Activated T-cell treated with anti-CD3 and anti-CD28 coated beads, Interleukin-2, amount 50 U/mL, for 1 hour (primary cell): ENCODE data around the gene CHMP4A.

ENCODE experiments used
- DNase-seq: peaks from one replicate; pipeline ENCODE4 v3.0.0-alpha.2; 2020

CHMP4A gene

DNA sequence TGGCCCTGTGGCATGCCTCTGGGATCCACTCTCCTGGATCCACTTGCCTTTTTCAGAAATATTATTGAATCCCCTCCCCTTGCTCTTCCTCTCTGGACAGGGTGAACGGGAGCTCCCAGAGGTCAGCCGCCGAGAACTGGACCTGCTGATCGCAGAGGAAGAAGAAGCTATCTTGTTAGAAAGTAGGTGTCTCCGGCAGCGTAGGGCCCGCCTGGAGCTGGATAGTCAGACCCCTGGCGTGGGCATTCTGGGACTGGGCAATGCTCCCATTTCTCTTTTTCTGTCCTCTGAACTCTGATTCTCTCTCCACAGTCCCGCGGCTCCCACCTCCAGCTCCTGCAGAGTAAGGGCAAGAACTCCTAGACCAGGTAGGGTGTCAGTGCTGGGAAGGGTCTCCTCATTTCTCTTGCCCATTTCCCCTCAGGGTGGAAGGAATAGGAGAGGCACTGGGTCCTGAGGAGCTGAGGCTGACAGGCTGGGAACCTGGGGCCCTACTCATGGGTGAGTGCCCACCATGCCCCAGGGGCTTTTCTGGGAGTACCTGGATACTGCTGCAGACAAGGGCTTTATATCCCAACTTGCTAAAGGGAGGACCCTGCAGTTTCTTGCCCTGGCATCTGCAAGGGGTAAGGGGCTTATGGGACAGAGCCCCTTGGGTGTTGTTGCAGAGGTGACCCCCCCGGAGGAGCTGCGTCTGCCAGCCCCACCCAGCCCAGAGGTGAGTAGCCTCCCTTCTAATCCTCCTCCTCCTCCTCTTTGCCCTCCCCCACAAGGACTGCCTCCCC lies 36.1 kb downstream of the CHMP4A start:
- no peak for DNase-seq

GRCh38 chr14:24176599-24176998 lies 36.7 kb downstream of the CHMP4A start:
- DNase-seq = no peak

- DNase-seq = no peak
Observed at GRCh38 chr14:24172871-24173281, 40.4 kb downstream of the CHMP4A start.

GRCh38 chr14:24172261-24172860 lies 40.9 kb downstream of the CHMP4A start:
- DNase-seq = no peak

DNA sequence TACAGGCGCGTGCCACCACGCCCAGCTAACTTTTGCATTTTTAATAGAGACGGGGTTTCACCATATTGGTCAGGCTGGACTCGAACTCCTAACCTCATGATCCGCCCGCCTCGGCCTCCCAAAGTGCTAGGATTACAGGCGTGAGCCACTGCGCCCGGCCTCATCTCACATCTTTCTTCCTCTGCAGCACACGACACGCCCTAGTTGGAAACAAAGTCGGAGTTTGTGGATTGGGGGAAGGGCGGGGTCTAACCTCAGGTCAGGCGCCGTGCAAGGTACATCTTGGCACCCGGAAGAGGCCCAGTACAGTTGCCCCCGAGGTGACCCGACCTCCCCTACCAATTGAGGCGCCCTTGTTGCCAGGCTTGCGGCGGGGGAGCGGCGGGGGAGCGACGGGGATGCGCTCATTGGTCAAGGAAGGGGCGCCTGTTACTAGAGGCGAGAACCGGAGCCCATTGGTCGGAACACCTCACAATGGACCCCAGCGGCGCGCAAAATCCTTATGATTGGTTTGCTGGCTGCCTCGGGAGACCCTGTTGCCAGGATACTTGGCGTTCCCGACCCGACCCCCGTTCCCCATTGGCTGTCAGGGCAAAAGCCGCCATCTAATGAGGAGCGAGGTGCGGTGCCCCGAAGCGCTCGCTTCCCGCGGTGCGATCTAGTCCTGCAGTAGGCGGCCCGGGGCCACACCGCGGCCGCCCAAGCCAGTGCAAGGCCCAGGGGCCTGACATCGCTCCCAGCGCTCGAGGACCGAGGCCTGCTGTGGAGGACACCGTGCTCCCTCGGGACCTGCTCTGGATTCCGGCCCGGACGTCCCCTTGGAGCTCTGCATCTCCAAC lies 41.6 kb downstream of the CHMP4A start, which contains the start of gene REC8:
TSS of gene REC8 (plus strand) at position 659 of the 839 bp plus-strand sequence. CDS start 473 bp downstream, outside the sequence.
- DNase-seq = peak; percentile 73

DNA sequence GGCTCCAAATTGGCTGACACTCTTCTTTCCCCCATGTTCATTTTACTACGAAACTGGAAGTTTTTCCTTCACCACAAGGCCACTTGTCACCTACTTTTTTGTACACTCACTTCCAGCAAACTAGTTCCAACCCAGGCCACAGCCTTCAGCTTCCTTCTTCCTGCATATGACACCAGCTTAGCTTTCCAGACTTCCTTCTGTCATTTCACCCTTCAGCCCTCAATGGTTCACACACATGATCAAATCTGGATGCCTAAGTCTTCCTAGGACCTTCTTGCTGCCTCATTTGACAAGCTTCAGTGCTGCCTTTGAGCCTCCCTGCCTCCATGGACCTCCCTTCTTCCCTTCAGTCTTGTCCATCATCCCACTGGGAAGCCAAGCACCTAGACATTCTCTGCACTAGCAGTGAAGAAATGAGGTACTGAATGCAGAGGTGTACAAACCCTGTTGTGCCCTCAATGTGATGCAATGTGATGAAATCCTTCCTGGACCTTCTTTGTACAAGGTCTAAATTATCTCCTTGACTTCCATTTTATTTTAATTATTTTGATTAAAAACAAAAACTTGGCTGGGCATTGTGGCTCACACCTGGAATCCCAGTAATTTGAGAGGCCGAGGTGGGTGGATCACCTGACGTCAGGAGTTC lies 45.7 kb downstream of the CHMP4A start:
- DNase-seq = no peak

GRCh38 chr14:24165785-24166184 lies 47.5 kb downstream of the CHMP4A start:
- no peak for DNase-seq

DNA sequence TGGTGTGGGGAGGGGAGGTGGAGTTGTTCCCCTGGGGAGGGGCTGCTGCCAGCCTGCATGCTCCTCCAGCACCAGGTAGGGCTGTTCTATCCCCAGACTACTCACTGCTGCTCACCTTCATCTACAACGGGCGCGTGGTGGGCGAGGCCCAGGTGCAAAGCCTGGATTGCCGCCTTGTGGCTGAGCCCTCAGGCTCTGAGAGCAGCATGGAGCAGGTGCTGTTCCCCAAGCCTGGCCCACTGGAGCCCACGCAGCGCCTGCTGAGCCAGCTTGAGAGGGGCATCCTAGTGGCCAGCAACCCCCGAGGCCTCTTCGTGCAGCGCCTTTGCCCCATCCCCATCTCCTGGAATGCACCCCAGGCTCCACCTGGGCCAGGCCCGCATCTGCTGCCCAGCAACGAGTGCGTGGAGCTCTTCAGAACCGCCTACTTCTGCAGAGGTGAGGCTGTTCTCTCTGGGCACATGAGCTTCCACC lies 48.7 kb downstream of the CHMP4A start:
- no peak for DNase-seq

DNA sequence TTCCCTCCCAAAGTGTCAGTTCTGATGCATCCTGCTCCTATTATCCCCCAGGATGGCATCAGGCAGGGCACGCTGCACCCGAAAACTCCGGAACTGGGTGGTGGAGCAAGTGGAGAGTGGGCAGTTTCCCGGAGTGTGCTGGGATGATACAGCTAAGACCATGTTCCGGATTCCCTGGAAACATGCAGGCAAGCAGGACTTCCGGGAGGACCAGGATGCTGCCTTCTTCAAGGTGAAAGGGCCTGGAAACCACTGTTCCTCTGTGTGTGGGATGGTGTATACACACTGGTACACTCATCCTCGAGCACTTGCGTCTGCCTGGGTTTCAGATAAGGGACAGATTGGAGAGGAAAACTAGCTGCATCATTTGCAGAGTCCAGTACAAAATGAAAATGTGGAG lies 51.2 kb downstream of the CHMP4A start:
- no peak for DNase-seq

DNA sequence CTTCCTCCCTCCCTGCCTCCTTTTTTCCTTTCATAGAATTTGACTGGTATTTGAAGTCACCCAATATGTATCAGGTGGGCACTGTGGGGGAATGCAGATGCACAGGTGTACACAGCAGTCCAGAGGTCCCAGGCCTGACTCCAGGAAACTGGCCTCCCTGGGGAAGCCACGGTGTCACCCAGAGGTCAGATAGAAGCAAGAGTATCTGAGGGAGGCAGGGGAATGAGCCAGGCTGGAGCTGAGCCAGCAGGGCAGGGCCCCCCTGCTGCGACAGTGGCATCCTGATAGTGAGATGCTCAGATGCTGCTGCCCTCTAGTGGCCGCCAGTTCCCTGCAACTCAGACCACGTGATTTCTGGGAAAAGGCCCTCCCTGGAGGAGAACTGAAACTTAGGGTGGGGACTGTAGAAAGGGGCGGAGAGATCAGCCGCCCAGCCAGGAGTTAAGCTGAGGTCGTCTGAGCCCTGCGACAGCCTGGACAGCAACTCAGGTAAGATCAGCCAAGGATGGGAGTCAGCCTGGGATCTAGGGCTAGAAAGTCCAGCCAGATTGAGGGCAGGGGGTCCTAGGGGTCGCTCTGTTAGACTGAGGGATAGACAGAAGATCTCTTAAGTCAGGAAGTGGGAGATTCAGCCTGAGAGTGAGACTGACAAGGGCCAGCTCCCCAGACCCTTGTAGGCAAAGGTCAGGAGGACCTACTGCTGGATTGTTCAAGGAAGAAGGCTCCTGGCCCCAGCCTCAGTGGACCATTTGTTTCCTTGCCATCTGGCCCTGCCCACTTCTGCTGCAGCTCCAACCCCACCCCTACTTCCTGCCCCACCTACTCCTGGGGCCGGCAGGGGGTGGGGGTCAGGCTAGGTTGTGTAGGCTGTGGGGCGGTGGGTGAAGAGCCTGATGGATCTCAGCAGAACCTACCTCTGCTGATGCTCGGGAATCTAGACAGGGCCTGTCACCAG lies 52.2 kb downstream of the CHMP4A start, which contains the start of gene IRF9:
TSS of gene IRF9 (plus strand) at position 416 of the 955 bp plus-strand sequence. CDS start 880 bp downstream, outside the sequence.
- DNase-seq = peak; percentile 98

GRCh38 chr14:24160499-24160849 lies 52.8 kb downstream of the CHMP4A start:
- DNase-seq = no peak

- DNase-seq = no peak
Observed at GRCh38 chr14:24159777-24160498, 53.4 kb downstream of the CHMP4A start.
